Fibroblast of skin of scalp (primary cell): ENCODE results near the gene KCNB1. TPM values are rescaled to one million over a fixed set of nuclear protein-coding genes. Genes with fewer than 3 reads are reported as not detected.

Source experiments
- DNase-seq: peaks from one replicate; pipeline ENCODE4 v3.0.0-alpha.2; 2013
- polyA plus RNA-seq, 2 experiments: library from polyadenylated mRNA; unstranded; fragments of 120-200 nt; gene quantifications; one replicate each; pipeline ENCODE4 v1.2.1, GENCODE V29; 2013; ENCODE audit not compliant: insufficient read length in 2 of 2

The KCNB1 gene
- polyA plus RNA-seq (2013, experiment 1 of 2; ENCODE audit: insufficient read length): 0.13 TPM
- polyA plus RNA-seq (2013, experiment 2 of 2; ENCODE audit: insufficient read length): 0.27 TPM

DNA sequence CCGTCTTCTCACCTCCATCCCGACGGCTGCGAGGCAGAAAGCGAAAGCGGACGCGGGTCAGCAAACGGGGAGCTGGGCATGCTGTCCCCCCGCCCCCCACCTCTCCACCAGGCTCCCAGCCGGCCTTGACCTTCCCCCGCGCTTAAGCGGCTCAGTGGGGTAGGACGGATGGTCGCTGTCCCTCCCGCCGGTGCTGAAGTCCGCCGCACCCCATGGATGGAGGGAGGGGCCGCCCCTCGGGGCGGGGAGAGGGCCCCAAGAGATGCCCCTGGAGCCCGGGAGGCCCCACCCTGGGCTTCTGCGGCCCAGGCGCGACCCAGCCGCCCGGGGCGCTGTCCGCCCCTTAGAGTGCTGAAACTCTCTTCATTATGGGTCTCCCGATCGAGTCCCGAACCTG lies at the start of gene KCNB1:
Gene KCNB1, minus strand, starts transcription at position 48 of the 397 bp plus-strand sequence. CDS start 188 bp downstream, outside the sequence.
- peak; percentile 68 for DNase-seq

- DNase-seq: no peak
Observed at GRCh38 chr20:49529470-49529869, 47.0 kb upstream of the KCNB1 start.

GRCh38 chr20:49526568-49526967 lies 44.1 kb upstream of the KCNB1 start:
- DNase-seq: no peak

DNA sequence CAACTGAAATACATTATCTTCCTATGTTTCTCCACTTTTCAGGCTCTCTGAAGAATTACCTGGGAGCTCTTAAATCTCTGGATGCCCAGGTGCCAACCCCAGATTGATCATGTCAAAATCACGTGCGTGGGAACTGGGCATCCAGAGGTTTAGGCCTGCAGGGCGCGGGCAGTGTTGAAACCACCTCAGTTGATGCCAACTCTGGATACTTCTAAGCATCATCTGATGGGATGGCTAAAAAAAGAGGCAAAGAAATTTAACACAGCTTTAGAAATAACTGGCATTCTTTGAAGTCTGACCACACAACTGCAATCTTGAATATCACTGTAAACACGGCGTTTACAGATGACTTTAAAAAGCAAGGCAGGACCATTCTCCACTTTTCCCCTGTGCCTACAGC lies 43.6 kb upstream of the KCNB1 start:
- DNase-seq: no peak

DNA sequence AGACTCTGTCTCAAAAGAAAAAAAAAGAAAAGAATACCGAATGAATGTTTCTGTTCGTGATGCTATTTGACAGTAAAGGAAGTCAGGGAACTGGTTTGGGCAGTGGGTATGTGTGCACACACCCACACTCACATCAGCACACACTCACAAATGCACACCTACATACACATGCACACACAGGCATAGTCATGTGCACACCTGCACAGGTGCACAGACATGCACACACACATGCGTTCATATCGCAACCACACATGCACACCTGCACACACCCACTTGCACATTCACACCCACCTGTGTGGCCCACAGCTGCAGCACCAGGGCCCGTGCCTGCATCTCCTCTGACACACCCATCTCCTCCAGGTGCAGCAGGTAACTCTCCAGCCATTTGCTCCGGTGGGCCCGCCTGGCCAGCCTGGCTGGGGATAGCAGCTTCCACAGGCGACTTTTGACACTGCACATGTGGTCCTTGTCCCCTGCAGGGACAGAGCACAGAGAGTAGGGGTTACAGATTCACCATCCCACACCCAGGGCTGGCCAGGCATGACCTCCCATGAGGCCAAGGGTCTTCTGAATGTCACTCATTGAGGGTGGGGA lies 41.4 kb upstream of the KCNB1 start:
- no peak for DNase-seq

GRCh38 chr20:49521356-49521755 lies 38.9 kb upstream of the KCNB1 start:
- no peak for DNase-seq

- no peak for DNase-seq
Observed at GRCh38 chr20:49519777-49520359, 37.4 kb upstream of the KCNB1 start.

- no peak for DNase-seq
Observed at GRCh38 chr20:49519212-49519712, 36.8 kb upstream of the KCNB1 start.

DNA sequence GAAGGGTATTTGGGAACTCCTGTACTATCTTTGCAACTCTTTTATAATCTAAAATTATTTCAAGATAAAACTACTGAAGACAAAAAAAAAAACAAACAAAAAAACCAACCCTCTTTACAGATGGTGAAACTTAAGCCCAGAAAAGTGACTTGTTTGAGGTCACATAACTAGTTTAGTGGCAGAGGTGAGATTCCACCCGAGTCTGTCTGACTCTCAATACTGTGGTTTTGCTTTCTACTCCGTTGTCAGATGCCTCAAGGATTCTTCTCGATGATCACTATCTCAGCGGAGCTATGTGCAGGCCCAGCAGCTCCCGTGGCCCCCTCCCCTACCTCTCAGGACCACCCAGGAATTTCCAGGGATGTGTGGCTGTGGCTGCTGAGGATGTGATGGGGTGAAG lies 36.1 kb upstream of the KCNB1 start:
- DNase-seq: no peak

GRCh38 chr20:49517805-49518100 lies 35.3 kb upstream of the KCNB1 start:
- DNase-seq: no peak

DNA sequence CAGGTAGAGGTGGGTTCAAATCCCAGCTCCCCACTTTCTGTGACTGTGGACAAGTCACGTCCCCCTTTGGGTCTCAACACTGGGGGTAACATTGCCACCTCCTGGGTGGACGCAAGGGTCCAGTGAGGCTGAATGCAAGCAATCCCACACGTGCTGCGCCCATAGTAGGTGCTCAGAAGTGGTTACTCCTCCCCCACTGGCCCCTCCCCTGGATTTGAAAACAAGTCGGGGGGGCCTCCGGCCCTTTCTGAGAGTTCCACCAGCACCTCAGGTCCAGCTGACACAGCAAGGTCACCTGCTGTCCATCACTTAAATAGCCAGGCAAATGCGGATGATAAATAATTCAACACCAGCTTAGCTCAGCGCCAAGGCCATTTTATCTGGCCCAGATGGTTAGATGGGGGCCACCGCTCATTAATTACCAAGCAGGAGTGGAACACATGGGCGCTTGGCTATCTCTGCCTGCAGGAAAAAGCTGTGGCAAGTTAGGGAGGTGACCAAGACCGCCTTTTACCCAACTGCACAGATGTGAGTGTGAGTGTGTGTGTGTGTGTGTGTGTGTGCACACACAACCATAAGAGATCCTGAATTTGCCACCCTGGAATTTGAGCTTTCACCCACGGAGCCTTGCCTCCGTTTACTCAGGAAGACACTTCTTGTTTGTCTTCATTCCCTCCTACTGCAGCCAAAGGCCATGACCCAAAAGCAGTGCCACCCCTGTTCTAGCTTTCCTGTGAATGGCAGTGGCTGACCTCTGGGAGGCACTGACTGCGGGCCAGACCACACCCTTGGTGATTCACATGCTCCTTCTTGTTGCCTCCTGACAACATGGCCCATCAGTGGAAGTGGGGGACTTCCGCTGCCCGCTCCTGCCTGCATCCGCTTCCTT lies 34.7 kb upstream of the KCNB1 start:
- no peak for DNase-seq

GRCh38 chr20:49515586-49515985 lies 33.1 kb upstream of the KCNB1 start:
- DNase-seq: no peak

DNA sequence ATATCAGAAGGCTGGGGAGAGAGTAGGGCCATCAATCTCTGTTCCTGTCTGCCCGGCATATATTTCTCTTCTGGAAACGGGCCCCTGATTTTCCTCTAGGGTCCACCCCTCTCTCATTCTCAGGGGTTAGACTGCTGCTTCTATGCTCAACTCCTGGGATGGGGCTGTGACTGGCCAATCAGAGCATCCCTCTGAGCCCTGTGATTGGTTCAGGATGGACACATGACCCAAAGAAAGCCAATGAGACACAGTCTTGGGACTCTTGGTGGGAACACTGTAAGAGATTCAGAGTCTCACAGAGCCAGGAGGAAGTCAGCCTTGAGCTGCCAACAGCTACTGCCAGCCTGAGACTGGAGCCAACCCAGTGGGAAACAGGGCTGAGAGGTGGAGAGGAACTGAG lies 31.0 kb upstream of the KCNB1 start:
- DNase-seq: no peak

- no peak for DNase-seq
Observed at GRCh38 chr20:49513009-49513408, 30.5 kb upstream of the KCNB1 start.

DNA sequence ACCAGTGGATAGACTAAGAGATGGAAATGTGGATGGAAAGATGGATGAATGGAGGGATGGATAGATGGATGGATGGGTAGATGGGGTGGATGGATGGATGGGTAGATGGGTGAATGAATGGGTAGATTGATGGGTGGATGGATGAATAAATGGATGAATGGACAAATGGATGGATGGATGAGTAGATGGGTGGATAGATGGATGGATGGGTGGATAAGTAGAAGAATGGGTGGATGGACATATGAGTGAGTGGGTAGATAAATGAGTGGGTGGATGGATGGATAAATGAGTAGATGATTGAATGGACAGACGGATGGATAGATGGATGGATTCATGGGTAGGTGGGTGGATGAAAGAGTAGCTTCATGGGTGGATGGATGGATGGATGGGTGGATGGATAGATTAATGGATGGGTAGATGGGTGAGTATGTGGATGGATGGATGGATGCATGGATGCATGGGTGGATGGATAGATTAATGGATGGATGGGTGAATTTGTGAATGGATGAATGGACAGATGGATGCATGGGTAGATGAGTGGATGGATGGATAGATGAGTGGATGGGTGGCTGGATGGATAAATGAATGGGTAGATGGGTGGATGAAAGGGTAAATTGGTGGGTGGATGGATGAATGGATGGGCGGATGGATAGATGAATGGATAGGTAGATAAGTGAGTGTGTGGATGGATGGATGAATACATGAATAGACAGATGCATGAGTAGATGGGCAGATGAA lies 29.5 kb upstream of the KCNB1 start:
- DNase-seq: no peak

DNA sequence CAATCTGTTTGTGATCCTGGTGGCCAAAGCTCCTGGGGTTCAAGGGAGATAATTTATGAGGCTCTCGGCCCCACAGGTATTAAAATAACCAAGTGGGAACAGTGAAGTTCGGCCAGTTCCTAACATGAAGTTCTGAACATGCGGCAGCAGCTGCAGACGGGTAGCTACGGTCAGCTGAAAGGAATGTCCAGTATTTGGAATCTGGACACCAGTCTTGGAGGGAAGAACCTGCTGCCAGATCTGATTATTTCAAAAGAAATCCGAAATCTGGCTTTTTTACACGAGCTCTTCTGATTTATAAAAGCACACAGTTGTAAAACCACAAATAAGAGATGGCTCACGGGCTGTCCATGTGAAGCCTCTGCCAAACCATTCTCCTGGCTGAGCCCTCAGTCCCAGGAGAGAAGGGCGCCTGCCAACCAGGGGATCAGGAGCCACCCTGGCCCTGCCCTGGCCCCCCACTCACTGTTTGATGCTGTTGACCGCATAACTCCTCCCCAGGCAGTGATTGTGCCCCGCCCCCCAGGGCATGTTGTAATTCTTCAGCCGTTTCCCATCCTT lies 28.2 kb upstream of the KCNB1 start:
- peak; percentile 51 for DNase-seq

GRCh38 chr20:49508435-49509199 lies 26.1 kb upstream of the KCNB1 start:
- peak; percentile 51 for DNase-seq

GRCh38 chr20:49507741-49508434 lies 25.4 kb upstream of the KCNB1 start:
- no peak for DNase-seq

- DNase-seq: peak; percentile 48
Observed at GRCh38 chr20:49505518-49505917, 23.1 kb upstream of the KCNB1 start.

DNA sequence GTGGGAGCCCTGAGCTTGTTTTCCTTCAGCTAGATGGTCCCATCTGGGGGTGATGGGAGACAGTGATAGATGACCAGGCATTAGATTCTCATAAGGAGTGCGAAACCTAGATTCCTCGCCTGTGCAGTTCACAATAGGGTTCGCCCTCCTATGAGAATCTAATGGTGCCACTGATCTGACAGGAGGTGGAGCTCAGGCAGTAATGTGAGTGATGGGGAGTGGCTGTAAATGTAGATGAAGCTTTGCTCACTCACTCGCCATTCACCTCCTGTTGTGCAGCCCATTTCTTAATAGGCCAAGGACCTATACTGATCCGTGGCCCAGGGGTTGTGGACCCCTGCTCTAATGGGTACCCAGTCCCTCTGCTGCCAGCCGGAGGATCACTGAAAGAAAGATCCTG lies 20.7 kb upstream of the KCNB1 start:
- DNase-seq: no peak

- DNase-seq: peak; percentile 29
Observed at GRCh38 chr20:49501917-49502316, 19.4 kb upstream of the KCNB1 start.
